GM13977 (cell line): ENCODE data around the gene KMT2D.

Experiments
- DNase-seq: peaks from one replicate; pipeline ENCODE4 v3.0.0; 2012; ENCODE audit warnings: low spot score
- in situ Hi-C: fragments of 300-500 bp; cut with MboI; formaldehyde crosslinking; loops from one replicate; pipeline ENCODE4 v1.12.0; 2022; ENCODE audit warnings: low sequenced_read_pairs, low pct_unique_long_range_greater_than_20kb, mixed read lengths, inconsistent platforms; ENCODE audit not compliant: unreplicated experiment
- TF ChIP-seq, protein P1 (sequence below): IDR thresholded peaks from 2 replicates; pipeline ENCODE4 v1.5.1; 2012; ENCODE audit warnings: mild to moderate bottlenecking, control low read depth; ENCODE audit not compliant: insufficient read depth; ENCODE audit errors: extremely low read depth, missing control alignments

Gene KMT2D

DNA sequence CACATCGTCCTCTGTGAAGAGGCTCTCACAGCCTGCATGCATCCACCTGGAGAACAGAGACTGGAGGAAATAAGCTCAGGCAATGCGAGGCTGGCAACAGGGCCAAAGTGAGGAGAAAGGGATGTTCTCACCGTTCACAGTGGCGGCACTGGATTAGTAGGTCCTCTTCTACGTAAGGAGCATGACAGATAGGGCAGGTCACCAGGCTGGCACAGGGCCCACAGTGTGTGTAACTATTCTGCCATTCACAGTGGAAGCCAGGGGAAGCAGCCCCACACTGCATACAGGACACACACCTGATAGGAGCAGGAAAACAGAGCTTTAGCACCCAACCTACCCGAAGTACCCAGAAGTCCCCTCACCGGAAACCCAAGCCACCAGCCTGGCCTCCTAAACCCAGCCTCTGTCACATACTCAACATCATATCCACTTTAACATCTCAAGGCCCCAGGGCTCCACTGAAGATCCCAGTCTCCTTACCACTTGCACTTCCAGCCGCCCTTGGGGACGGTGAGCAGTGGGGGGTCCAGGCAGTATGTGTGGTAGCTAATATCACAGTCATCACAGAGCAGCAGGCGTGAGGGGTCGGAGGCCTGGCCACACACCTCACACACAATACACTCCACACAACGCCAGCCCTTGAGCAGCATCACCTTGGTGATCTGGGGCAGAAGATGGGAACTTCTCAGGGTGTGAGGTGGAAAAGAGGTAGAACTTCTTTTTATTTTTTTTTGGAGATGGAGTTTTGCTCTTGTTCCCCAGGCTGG, 14.3 kb downstream of the KMT2D start:
- TF ChIP-seq, protein P1, sequence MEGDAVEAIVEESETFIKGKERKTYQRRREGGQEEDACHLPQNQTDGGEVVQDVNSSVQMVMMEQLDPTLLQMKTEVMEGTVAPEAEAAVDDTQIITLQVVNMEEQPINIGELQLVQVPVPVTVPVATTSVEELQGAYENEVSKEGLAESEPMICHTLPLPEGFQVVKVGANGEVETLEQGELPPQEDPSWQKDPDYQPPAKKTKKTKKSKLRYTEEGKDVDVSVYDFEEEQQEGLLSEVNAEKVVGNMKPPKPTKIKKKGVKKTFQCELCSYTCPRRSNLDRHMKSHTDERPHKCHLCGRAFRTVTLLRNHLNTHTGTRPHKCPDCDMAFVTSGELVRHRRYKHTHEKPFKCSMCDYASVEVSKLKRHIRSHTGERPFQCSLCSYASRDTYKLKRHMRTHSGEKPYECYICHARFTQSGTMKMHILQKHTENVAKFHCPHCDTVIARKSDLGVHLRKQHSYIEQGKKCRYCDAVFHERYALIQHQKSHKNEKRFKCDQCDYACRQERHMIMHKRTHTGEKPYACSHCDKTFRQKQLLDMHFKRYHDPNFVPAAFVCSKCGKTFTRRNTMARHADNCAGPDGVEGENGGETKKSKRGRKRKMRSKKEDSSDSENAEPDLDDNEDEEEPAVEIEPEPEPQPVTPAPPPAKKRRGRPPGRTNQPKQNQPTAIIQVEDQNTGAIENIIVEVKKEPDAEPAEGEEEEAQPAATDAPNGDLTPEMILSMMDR = no peak
- in situ Hi-C loops = no loop called here
- no peak for DNase-seq

- TF ChIP-seq, protein P1 = no peak
- in situ Hi-C loops = no loop called here
- no peak for DNase-seq
These were observed 15.9 kb downstream of the KMT2D start for GRCh38 chr12:49044660-49045059.

DNA sequence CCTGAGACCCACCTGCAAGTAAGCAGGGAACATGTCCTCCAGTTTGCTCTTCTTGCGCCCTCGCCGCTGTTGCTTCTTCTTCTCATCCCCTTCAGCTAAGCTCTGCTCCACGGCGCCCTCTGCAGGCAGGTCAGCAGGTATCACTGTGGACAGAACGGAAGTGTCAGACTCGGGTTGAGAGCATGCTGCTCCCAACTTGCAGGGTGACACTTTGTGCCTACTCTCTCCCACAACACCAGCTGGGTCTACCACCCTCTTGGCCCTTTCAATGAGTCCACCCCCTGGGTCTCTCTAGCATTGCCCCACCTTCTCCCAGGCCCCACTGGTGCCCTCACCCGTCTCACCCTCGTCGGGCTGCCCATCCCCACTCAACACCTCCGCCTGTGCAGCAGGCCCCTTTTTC, 16.7 kb downstream of the KMT2D start:
- peak; percentile 88 for DNase-seq
- TF ChIP-seq, protein P1 = peak; percentile 80
- in situ Hi-C loops = no loop called here

DNA sequence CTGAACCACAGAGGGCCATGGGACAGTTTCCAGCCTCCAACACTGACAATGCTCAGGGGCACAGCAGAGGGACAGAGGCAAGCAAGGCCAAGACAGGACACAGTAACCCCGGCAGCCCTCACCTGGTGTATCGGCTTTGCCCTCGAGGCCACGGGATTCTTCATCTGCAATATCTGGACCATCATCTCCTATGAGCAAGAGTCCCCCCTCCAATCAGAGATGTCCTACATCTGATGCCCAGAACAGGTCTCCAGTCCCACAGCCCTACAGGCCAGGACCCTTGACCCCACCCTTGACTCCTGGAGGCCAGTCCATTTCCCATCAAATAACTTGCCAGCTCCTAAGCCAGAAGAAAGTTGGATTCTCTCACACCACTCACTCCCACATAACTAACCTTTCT, 17.4 kb downstream of the KMT2D start:
- no peak for DNase-seq
- TF ChIP-seq, protein P1 = no peak
- in situ Hi-C loops = no loop called here

- DNase-seq = no peak
- TF ChIP-seq, protein P1 = no peak
- in situ Hi-C loops = no loop called here
These were observed 18.6 kb downstream of the KMT2D start for GRCh38 chr12:49041881-49042484.

DNA sequence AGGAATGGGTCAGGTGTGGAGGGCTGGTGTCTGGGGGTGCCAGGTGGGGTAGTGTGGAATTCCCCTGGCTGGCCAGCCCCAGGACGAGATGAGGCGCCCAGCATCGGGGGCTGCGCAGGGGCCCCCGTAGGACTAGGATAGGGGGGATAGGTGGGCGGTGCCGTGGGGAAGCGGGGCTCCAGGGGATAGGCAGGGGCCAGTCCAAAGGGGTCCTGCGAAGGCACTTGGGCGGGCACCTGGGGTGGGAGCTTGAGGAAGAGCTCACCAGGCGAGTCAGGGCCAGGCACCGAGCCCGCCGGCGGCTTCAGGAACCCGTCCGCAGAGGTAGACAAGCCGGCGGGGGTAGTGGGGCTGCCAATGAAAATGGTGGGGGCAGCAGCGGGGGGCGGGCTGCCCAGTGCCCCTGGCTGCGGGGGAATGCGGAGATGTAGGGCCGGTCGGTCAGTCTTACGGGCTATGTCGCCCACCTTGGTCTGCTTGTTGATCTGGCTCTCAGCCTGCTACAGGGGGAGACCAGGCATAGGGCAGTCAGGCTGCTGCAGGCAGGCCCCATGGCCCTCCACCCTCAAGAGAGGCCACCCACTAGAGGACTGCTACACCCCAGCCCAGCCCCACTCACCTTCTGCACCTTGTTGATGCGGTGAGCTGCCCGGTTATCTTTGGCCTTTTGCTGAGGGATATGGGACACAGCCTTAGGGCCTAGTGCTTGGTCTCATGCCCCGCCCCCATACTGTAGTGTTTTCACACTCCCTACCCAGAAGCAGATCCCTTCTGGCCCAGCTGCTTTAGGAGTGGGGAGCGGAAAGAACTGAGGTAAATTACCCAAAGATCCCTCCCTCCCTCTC, 19.3 kb downstream of the KMT2D start:
- DNase-seq = no peak
- in situ Hi-C loops = no loop called here
- TF ChIP-seq, protein P1 = no peak
